GM18511 (cell line): ENCODE results near the gene RSU1.

Experiments
- ATAC-seq: cut with Tn5 transposase; IDR thresholded peaks from one replicate; pipeline ENCODE4 v1.9.1; 2021; ENCODE audit warnings: mild to moderate bottlenecking, moderate library complexity; ENCODE audit not compliant: unreplicated experiment

Gene RSU1

DNA sequence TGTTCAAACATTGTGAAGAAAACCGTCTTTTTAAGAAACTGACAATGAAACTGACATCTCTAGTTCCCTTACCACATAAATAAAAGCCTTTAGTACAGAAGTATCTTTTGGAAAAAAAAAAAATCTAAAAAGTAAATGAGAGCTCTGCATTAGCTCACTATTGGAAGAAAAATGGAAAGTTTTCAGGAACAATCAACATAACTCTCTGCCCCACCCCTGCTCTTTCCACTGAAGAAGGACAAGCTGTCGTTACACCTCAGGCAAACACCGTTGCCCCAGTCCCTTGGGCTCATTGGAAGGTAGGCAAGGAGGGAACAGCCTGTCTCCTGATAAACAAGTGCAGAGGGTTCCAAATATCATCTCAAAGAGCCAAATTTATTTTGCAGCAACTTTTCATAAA is 273.1 kb downstream of the RSU1 start:
- ATAC-seq: no peak
